HepG2 (cell line): ENCODE measurements around the gene MEPE.

Experiments
- CTCF ChIP-seq: sonication (generic); formaldehyde crosslinking; IDR thresholded peaks from 2 replicates; pipeline ENCODE4 v1.5.0; 2020; ENCODE audit warnings: mild to moderate bottlenecking, missing genetic modification reagents, moderate library complexity
- SRSF9 ChIP-seq: fragments of 200-400 bp; formaldehyde crosslinking; IDR thresholded peaks from 2 replicates; pipeline ENCODE4 v1.6.1; 2018; ENCODE audit warnings: borderline replicate concordance, mild to moderate bottlenecking, low read depth, low read length; ENCODE audit not compliant: insufficient read depth, poor library complexity, severe bottlenecking
- TCF12 ChIP-seq, 2 experiments: fragments of 450-650 bp in 1 of 2; sonication (generic) in 1 of 2; formaldehyde crosslinking in 1 of 2; IDR thresholded peaks; 2 replicates each; pipeline versions ENCODE4 v1.6.1 to v1.8.0; 2017 to 2022; ENCODE audit warnings: antibody characterized with exemption in 1 of 2, mild to moderate bottlenecking in 1 of 2, missing genetic modification reagents in 1 of 2, moderate library complexity in 1 of 2
- ZBTB8A ChIP-seq: sonication (generic); formaldehyde crosslinking; IDR thresholded peaks from 2 replicates; pipeline ENCODE4 v1.4.0; 2020; ENCODE audit warnings: mild to moderate bottlenecking, low read depth, missing genetic modification reagents, borderline replicate concordance
- ZNF431 ChIP-seq: sonication (generic); formaldehyde crosslinking; IDR thresholded peaks from 2 replicates; pipeline ENCODE4 v1.9.0; 2022; ENCODE audit warnings: missing genetic modification reagents, low read depth, mild to moderate bottlenecking, borderline replicate concordance
- ZNF772 ChIP-seq: sonication (generic); formaldehyde crosslinking; IDR thresholded peaks from 2 replicates; pipeline ENCODE4 v1.5.0; 2020; ENCODE audit warnings: mild to moderate bottlenecking, missing genetic modification reagents

- TF ChIP-seq TCF12 (IDR thresholded peaks at IDR 0.05): no peak
- TF ChIP-seq TCF12 (CRISPR knock-in tag; IDR thresholded peaks at IDR 0.05): no peak
- no peak for TF ChIP-seq SRSF9
- TF ChIP-seq ZBTB8A (CRISPR knock-in tag): no peak
- peak; percentile 79 for TF ChIP-seq CTCF
- no peak for TF ChIP-seq ZNF431 (CRISPR knock-in tag)
- no peak for TF ChIP-seq ZNF772 (CRISPR knock-in tag)
These were observed 16.0 kb downstream of the MEPE start for GRCh38 chr4:87848622-87849351.
